Uterus (tissue), 2 donors: Measurements from ENCODE around the gene LINC01488.

Source experiments
- CTCF ChIP-seq, 4 experiments: fragments of 200-600 bp in 2 of 4; fragments of 450-650 bp in 2 of 4; sonication (generic) in 2 of 4; IDR thresholded peaks; one replicate each; pipeline ENCODE4 v1.5.1; 2016 to 2019; ENCODE audit warnings: antibody characterized with exemption in 4 of 4, mild to moderate bottlenecking in 2 of 4, moderate library complexity in 1 of 4
- POLR2A ChIP-seq, 2 donors: fragments of 450-650 bp; IDR thresholded peaks; one replicate each; pipeline ENCODE4 v1.6.1; 2016; ENCODE audit warnings: antibody characterized with exemption in 2 of 2, mild to moderate bottlenecking in 1 of 2, moderate library complexity in 1 of 2

GRCh38 chr11:69446108-69446507 is 35.4 kb upstream of the LINC01488 start:
- TF ChIP-seq CTCF (IDR thresholded peaks at IDR 0.05), result no peak
- no peak for TF ChIP-seq POLR2A (IDR thresholded peaks at IDR 0.05)
